ENCODE measurements around the gene MRPL41.

Gene MRPL41

DNA sequence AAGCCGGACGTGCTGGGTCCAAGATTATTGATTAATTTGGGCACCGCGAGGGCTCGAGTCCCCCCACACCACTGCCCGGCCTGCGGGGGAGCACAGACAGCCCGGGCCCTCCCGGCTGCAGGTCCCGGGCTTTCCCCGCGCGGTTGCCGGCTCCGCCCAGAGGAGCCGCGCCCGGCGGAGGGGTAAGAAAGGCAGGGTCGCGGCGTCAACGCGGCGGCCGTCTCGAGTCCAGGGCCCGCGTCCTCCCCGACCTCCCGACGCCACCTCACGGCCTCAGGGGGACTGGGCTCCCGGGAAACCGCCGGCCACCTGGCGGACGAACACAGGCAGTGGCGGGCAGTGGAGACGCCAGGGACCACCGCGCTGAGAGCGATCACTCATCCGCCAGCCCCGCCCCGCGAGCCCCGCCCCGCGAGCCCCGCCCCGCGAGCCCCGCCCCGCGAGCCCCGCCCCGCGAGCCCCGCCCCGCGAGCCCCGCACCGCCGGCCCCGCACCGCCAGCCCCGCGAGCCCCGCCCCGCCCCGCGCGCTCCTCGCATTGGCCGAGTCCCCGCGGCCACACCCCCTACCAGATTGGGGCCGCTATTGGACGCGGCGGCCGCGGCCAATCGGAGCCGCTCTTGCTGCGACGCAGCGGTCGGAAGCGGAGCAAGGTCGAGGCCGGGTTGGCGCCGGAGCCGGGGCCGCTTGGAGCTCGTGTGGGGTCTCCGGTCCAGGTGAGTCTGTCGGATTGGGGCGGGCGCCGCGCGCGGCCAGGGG lies at the start of gene MRPL41:
MRPL41 (plus strand) TSS at position 616 of the 758 bp plus-strand sequence. CDS start 203 bp downstream, outside the sequence.
- no peak within 1 kb of the TSS for H3K27ac ChIP-seq

DNA sequence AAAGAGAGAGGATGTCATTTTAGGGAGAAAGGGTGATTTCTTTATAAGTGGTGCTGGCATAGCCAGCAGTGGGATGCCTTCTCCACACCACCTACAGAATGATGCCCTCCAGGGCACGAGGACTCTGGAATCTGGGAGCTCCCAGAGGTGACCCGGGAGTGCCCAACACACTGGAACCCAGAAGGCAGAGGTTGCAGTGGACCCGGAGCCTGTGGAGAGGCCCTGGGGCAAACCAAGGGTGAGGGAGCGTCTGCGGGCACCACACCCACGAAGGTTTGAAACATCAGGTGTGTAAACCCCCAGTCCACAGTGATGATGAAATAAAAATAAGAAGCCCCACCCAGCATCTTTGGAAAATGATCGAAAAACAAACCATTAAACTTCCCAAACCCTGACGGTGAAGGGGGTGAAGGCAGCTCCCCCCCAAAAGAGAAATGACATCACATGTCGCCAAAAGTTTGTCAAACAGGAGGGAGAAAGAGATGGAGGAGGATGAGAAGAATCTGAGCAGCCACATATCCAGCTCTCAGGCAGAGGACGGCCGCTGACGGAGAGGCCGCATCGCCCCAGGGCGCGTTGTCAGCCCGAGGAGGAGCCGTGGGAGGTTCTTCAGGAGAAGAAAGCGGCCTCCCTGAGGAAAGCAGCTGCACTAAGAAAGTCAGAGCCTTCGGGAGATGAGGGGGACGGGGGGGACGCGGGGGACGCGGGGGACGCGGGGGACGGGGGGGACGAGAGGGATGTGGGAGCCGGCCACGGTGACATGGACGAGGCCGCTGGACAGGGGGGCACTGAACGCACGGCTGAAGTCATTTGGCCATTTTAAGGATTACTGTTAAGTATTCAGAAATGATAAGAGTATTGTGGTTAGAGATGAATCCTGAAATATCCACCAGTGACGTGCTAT lies 49.4 kb upstream of the MRPL41 start:
- TF ChIP-seq, protein P1, sequence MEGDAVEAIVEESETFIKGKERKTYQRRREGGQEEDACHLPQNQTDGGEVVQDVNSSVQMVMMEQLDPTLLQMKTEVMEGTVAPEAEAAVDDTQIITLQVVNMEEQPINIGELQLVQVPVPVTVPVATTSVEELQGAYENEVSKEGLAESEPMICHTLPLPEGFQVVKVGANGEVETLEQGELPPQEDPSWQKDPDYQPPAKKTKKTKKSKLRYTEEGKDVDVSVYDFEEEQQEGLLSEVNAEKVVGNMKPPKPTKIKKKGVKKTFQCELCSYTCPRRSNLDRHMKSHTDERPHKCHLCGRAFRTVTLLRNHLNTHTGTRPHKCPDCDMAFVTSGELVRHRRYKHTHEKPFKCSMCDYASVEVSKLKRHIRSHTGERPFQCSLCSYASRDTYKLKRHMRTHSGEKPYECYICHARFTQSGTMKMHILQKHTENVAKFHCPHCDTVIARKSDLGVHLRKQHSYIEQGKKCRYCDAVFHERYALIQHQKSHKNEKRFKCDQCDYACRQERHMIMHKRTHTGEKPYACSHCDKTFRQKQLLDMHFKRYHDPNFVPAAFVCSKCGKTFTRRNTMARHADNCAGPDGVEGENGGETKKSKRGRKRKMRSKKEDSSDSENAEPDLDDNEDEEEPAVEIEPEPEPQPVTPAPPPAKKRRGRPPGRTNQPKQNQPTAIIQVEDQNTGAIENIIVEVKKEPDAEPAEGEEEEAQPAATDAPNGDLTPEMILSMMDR (conservative IDR thresholded peaks at IDR 0.05; ENCODE audit: low read depth, low read length), result no peak
- H3K27me3 ChIP-seq (ENCODE audit: insufficient read depth, low read depth), result no peaks in the 10 kb centered on the region

More for the DNA sequence above, at the start of gene MRPL41:
- H3K4me3 ChIP-seq (IDR thresholded peaks at IDR 0.05; ENCODE audit: insufficient read depth, low read depth, low read length), result no peak within 1 kb of the TSS
- H3K9ac ChIP-seq, result no peak within 1 kb of the TSS
- H3K4me1 ChIP-seq (ENCODE audit: low read depth, poor library complexity, severe bottlenecking), result peaks cover 4% of the 10 kb centered on the region
- TF ChIP-seq, protein P1 (conservative IDR thresholded peaks at IDR 0.05; ENCODE audit: low read depth, low read length), result no peak
- no peaks in the 10 kb centered on the region for H3K36me3 ChIP-seq (ENCODE audit: insufficient read depth)
- no peaks in the 10 kb centered on the region for H3K79me2 ChIP-seq (ENCODE audit: insufficient read depth, low read depth)
- no peak within 1 kb of the TSS; the same call in 1 of the 2 replicates for H2AFZ ChIP-seq (ENCODE audit: low read depth)
- H3K4me2 ChIP-seq, result no peak within 1 kb of the TSS
- H3K27me3 ChIP-seq (ENCODE audit: insufficient read depth, low read depth), result no peaks in the 10 kb centered on the region
- no peaks in the 10 kb centered on the region for H4K20me1 ChIP-seq (ENCODE audit: insufficient read depth)

DNA sequence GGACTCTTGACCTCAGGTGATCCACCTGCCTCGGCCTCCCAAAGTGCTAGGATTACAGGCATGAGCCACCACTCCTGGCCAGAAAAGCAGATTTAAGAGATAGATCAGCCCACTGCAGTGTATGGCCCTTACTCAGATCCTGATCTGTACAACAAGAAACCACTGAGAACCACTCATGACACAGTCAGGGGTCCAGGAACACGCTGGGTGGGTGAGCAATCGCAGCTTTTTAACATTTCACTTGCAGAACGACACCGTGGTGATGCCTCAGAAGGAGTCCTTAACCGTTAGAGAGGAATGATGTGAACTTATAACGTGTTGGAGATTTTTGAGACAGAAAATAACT lies 47.3 kb upstream of the MRPL41 start:
- Histone ChIP-seq H3K4me2 (no peak overlapping the region), H3K9ac (no peak overlapping the region), H3K36me3 (ENCODE audit: insufficient read depth) (no peaks in the 10 kb centered on the region), H3K4me1 (ENCODE audit: low read depth, poor library complexity, severe bottlenecking) (no peaks in the 10 kb centered on the region), H2AFZ (ENCODE audit: low read depth) (no peak overlapping the region), H4K20me1 (ENCODE audit: insufficient read depth) (no peaks in the 10 kb centered on the region), H3K4me3 (IDR thresholded peaks at IDR 0.05; ENCODE audit: insufficient read depth, low read depth, low read length) (no peak overlapping the region), H3K79me2 (ENCODE audit: insufficient read depth, low read depth) (no peaks in the 10 kb centered on the region), H3K27me3 (ENCODE audit: insufficient read depth, low read depth) (no peaks in the 10 kb centered on the region), H3K27ac (no peak overlapping the region)
- TF ChIP-seq, protein P1 (conservative IDR thresholded peaks at IDR 0.05; ENCODE audit: low read depth, low read length), result no peak

More for the DNA sequence above, 49.4 kb upstream of the MRPL41 start:
- Histone ChIP-seq H3K27ac (no peak overlapping the region), H4K20me1 (ENCODE audit: insufficient read depth) (no peaks in the 10 kb centered on the region), H3K4me2 (no peak overlapping the region), H2AFZ (ENCODE audit: low read depth) (no peak overlapping the region), H3K36me3 (ENCODE audit: insufficient read depth) (no peaks in the 10 kb centered on the region), H3K79me2 (ENCODE audit: insufficient read depth, low read depth) (no peaks in the 10 kb centered on the region), H3K4me1 (ENCODE audit: low read depth, poor library complexity, severe bottlenecking) (no peaks in the 10 kb centered on the region), H3K4me3 (IDR thresholded peaks at IDR 0.05; ENCODE audit: insufficient read depth, low read depth, low read length) (no peak overlapping the region), H3K9ac (no peak overlapping the region)

DNA sequence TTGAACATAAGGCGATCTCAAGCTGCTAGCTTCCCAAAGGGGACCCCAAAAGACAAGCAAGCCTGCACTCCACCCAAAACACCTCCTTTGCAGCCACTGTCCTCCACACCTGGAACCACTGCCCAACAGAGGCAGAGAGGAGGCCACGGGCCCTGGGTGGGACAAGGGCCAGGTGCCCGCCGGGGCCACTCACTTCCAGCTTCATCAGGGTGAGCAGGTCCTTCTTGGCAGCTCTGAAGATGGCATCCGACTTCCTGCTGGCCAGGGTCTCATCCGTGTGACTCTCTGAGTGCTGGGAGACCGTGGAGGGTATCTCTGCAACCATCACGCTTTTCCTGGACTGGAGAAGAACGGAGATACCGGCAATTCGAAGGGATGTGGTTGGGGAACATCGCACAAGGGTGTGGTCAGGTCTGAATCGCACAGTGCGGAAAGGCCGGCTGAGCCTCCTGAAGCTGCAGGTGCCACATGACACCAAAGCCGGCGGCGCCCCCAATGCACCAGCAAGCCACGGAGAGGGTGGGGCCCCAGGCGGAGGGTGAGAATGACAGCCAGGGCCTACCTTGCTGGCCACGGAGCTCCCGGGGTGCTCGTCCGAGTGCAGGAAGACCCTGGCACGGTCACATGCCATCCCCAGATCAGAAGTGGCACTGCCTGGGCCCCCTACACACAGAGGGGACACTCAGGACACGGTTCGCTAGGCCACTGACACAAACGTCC lies 46.1 kb upstream of the MRPL41 start:
- Histone ChIP-seq H3K9ac (no peak overlapping the region), H3K4me2 (no peak overlapping the region), H3K79me2 (ENCODE audit: insufficient read depth, low read depth) (no peaks in the 10 kb centered on the region), H4K20me1 (ENCODE audit: insufficient read depth) (no peaks in the 10 kb centered on the region), H3K27ac (no peak overlapping the region), H3K4me1 (ENCODE audit: low read depth, poor library complexity, severe bottlenecking) (no peaks in the 10 kb centered on the region), H3K36me3 (ENCODE audit: insufficient read depth) (no peaks in the 10 kb centered on the region), H3K4me3 (IDR thresholded peaks at IDR 0.05; ENCODE audit: insufficient read depth, low read depth, low read length) (no peak overlapping the region), H3K27me3 (ENCODE audit: insufficient read depth, low read depth) (no peaks in the 10 kb centered on the region), H2AFZ (ENCODE audit: low read depth) (no peak overlapping the region)
- TF ChIP-seq, protein P1 (conservative IDR thresholded peaks at IDR 0.05; ENCODE audit: low read depth, low read length), result no peak

All from KMS-11 (cell line).